ENCODE measurements around the gene DLG2.
"Not testable (repeated sequence)": the region's sequence is repeated elsewhere in the genome, so short reads cannot be mapped to it uniquely, and the experiment has no call there.

The DLG2 gene

GRCh38 chr11:85184721-85185120, 442.4 kb downstream of the DLG2 start:
- no peak for DNase-seq

DNA sequence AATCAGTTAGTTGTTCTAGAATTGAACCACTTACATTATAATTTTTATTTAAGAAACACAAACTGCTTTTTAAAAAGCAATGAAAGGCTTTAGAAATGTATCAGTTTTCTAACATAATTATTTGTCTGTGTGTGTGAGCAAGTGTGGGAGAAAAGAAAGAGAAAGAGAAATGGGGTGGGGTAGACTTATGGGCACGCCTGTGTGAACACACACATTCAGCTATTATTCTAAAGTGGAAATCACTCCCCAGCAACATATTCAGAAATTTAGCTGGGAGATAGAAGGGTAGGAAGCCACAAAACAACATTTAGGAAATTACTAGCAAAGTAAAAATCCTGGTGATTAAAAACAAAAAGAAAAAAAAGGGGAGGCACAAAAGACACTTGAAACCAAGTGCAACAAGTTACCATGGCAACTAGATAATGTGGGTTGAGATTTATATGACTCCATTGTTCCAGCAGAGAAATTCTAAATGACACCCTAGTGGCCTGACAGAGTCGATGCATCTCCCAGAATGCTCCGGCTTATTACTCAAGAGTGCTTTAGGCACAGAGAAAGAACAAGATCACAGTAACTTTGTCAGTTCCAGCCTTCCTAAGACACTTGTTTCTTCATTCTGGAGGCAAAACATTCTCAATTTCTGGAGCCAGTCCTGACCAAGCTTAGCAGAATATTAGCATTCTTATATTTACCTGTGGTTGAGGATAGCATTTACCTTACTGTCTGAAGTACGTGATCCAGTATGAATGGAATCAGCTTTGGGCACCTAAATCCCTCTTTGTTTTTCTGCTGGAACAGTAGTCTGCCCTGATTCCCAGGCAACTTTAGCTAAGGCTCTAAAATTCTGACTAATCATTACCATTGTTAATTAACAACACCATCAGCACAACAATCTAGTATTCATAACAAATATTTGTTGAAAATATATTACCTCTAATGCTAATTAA, 444.4 kb downstream of the DLG2 start:
- DNase-seq = no peak

- DNase-seq = no peak
Observed at GRCh38 chr11:85180528-85180927, 446.6 kb downstream of the DLG2 start.

GRCh38 chr11:85171648-85172257, 455.4 kb downstream of the DLG2 start:
- DNase-seq = no peak

GRCh38 chr11:85170184-85170583, 457.0 kb downstream of the DLG2 start:
- DNase-seq = peak; percentile 19

GRCh38 chr11:85167471-85167870, 459.7 kb downstream of the DLG2 start:
- no peak for DNase-seq

DNA sequence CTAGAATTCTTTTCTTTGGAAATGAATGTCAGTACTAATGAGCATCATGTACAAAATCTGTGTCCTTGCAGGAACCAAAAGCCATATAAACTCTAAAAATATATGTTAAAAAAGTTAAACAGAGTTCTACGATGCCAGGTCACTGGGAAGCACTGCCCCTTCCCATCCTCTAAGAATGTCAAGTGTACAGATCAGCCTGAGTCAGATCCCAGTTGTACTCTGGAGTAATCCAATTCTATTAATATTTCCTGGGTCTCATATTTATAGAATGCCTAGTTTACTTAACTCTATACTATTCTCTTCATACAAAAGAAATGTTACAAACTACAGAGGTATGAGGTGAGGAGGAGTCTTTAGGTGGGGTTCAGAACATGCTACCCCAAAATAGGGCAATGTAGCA, 460.1 kb downstream of the DLG2 start:
- no peak for DNase-seq

DNA sequence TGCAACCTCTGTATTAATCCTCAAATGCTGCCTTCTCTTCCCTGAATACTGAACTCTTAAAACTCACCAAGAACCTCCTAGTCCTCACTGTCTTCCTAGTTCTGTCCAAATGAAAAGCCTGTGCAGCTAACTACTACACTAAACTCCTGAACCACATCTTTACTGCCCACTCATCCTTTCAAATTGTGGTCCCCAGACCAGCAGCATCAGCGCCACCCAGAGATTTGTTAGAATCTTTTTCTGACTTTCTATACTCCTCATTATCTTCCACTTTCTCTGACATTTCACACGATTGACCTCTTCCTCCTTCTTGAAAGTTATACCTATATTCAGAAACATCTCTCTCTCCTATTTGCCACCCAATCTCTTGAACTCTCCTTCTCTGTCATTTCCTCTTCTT, 461.3 kb downstream of the DLG2 start:
- DNase-seq = no peak

- no peak for DNase-seq
Observed at GRCh38 chr11:85164743-85165142, 462.4 kb downstream of the DLG2 start.

- no peak for DNase-seq
Observed at GRCh38 chr11:85154294-85154693, 472.9 kb downstream of the DLG2 start.

DNA sequence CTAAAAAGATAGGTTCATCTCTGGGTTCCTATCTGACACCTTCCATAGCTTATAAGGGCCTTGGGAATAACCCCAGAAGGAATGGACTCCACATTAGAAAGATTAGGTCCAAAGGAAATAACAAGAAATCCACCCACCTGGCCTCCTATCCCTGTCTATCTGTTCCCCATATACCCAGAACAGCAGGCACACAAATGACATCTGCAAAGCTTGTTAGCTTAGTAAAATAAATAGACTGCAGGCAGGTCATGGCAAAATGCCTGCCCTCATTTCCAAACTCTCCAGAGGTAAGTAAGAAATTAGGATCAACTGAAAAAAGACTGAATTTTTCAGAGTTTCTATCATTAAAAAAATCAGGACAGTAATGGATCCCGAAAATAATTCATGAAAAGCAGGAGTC, 489.5 kb downstream of the DLG2 start:
- DNase-seq = no peak

DNA sequence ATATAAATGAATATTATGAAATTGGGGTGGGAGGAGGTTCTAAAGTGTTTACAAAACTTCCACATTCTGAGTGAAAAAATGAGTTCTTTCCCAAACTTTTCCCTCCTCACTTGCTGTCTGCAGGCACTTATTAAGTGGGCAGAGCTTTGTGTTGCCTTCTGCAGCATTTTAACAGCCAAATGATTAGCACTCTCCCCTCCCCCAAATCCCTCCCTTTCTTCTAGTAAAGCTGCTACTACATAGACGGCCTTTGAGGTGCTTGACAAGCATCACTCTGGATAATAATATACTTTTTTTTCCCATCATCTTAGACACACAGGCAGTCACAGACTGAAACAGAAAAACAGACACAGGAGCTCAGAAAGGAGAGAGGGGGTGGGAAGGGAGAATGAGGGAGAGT, 493.5 kb downstream of the DLG2 start:
- no peak for DNase-seq

DNA sequence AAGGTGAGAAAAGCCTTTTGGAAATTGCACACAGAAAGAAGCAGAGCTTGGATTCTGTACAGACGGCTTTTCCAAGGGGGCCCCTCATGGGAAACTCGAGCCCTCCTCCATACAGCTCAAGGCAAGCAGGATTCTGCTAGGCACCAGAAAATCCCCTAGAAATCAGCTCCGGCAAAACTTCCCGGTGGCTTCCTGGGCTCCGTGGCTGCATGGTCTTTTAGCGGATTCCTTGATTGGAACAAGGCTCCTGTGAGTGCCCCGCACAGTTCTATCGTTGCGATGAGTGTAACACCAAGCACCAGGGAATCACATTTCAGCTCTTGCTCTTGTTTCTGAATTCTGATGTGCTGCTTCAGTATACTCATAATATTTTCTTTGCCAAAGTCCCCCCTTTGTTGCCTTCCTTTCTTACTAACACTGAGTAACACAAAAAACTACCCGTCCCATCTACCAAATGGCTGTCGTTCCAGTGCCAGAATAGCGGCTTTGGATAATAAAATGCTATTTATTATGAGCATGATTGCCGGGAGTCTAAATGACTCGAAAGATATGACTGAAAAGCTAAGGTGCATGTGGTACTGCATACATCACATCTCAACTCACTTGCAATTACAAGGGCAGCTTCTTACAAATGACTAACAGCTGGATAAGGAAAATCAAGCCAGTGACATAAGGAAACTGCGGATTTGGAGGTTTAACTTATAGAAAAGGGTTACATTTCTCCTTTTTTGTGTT, 494.1 kb downstream of the DLG2 start:
- no peak for DNase-seq

DNA sequence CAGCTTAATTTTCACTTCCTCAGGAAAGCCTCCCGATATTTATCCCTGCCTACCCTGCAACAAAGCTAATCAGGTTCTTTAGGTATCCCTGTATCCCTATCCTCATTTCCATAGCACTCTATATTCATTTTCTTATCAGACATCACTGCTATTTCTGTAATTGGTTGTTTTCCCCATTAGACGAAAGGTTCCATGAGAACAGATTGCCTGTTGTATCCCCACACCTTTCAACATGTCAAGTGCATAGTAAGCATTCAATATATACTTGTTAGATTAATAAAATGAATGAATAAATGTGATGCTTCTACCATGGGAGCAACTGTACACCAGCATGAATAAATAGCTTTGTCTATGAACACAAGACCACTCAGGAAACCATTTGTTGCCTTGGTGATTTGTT, 499.8 kb downstream of the DLG2 start:
- DNase-seq = no peak

- DNase-seq = no peak
Observed at GRCh38 chr11:85123752-85124231, 503.4 kb downstream of the DLG2 start.

DNA sequence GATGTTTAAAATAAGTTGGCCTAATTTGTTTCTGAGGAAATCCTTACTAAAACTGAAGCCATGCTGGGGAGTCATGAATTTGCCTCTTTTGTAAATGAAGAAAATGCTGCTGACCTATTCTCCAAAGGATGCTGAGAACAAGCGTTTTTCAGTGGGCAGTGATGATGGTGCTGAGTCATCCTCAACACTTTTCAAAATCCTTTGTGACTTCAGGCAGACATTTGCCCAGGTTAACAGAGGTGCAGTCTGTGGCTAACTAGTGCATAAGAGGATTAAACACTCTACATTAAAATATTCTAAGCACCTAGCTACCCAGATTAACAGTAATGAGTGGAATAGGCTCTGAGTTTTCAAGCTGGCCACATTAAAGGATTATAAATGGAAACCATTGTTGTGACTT, 509.0 kb downstream of the DLG2 start:
- no peak for DNase-seq

GRCh38 chr11:85115798-85116197, 511.3 kb downstream of the DLG2 start:
- DNase-seq = no peak

DNA sequence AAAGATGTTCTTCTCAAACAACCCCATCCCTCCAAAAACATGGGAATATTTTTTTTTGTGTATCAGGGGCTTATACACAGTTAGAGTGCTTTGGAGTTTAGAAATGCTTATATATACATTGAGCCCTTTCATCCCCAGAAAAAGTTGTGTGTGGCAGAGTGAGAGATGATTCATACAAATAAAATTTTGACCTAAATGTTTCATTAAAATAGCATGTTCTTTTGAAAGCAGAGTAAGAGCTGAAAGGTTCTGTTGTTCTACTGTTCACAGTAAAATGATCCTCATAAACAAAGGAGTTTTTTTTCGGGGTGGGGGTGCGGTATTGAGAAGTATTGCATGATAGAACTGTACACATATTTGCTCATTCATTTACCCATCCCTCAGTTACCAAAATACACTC, 512.4 kb downstream of the DLG2 start:
- DNase-seq = no peak

- not testable (repeated sequence) for DNase-seq
Observed at GRCh38 chr11:85110246-85110645, 516.9 kb downstream of the DLG2 start.

DNA sequence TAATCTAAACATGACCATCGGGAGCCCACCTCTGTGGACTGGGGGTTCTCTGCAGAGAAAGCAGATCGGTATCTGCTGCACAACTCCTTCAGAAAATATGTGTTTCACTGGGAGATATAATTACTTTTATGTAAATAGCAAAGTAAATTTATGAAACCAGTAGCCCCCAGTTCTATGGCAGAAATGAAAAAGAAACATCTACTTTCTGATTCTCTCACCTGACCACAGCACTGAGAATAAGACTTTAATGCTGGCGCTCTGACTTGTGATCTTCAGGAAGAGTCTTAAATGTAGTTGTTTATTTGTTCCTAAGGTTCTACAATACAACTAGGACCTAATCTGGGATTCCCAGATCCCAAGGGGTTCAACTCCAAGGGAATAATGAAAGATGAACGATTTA, 518.0 kb downstream of the DLG2 start:
- DNase-seq = no peak

DNA sequence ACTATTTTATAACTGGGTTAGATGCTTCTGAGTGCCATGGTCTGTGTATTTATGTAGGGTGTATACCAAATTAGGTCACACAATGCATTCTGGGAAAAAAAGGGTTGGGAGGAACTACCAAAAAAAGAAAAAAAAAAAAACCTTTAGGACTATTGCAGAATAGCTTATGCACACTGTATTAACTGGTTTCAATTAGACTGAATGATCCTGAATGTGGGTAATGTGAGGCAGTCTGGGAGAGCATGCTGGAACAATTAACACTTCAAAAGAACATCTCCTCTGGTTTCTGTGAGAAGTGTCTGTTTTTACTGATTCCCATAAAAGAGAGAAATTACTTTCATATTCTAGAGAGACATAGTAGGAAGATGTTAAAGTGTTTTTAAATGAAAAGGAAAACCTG, 521.3 kb downstream of the DLG2 start:
- no peak for DNase-seq

DNA sequence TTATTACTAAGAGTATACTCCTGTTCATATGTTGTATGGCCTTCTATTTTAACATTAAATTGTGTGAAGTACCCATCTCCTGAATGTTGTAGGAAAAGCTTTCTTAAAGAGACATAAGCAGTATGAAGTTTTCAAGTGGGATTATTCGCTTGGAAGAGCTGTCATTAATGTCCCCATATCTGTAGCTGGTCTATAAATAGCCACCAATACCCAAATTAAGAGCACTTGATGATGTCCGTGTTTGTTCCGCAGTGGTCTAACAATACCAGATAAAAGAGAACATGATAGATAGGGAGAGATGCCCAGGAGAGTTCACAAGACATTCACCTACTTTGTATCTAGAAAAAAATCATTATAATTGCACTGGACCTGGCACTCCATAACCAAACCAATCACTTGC, 527.6 kb downstream of the DLG2 start:
- DNase-seq = no peak

GRCh38 chr11:85098996-85099395, 528.1 kb downstream of the DLG2 start:
- no peak for DNase-seq

GRCh38 chr11:85096939-85097338, 530.2 kb downstream of the DLG2 start:
- DNase-seq = no peak

Measured in T1000 (cell line).